C4-2B (cell line): ENCODE data around the gene LTBP1.

Source experiments
- CTCF ChIP-seq: fragments of 450-650 bp; conservative IDR thresholded peaks from 2 replicates; pipeline ENCODE4 v1.5.1; 2017; ENCODE audit warnings: mild to moderate bottlenecking
- ZFX ChIP-seq: fragments of 450-650 bp; IDR thresholded peaks from 2 replicates; pipeline ENCODE4 v1.6.1; 2017

- no peak for TF ChIP-seq CTCF
- TF ChIP-seq ZFX: no peak
Observed at GRCh38 chr2:33287507-33288005, 340.8 kb downstream of the LTBP1 start.
